ENCODE measurements around the gene CLC.
"Not testable (repeated sequence)": the region's sequence is repeated elsewhere in the genome, so short reads cannot be mapped to it uniquely, and the experiment has no call there.

Gene CLC

DNA sequence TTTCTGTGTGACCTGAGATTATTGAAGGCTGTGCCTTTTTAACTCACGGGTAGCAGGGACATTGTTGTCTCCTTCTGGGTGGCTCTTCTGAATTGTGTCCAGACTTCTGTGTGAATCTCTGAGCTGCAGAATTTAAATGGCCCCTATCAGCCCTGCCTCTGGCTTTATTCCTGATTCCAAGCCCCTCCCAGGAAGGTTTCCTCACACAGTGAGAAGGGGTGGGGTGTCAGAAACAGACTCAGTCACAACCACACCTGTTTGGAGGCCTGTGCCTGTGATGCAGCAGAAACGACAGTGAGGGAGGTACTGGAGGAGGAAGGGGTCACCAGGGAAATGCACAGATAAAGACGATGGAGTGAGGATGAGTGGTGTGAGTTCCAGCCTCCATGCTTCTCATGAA, at the start of gene CLC:
Gene CLC (minus strand): TSS at position 139 of the 400 bp plus-strand sequence. CDS start 77 bp downstream, at position 62.
- DNase-seq (ENCODE audit: low read depth in 3 of 3, low spot score in 1 of 3) = no peak

GRCh38 chr19:39780894-39781293, 43.1 kb upstream of the CLC start:
- DNase-seq (ENCODE audit: low read depth in 3 of 3, low spot score in 1 of 3) = no peak

- DNase-seq (ENCODE audit: low read depth in 3 of 3, low spot score in 1 of 3) = no peak
These were observed 40.9 kb upstream of the CLC start, which contains the start of gene LEUTX for GRCh38 chr19:39778763-39779162. Gene LEUTX, plus strand, starts transcription at chr19:39778854. Its CDS starts 67 bp downstream, at chr19:39778921.

- no peak for DNase-seq (ENCODE audit: low read depth in 3 of 3, low spot score in 1 of 3)
These were observed 31.0 kb upstream of the CLC start for GRCh38 chr19:39768786-39769185.

DNA sequence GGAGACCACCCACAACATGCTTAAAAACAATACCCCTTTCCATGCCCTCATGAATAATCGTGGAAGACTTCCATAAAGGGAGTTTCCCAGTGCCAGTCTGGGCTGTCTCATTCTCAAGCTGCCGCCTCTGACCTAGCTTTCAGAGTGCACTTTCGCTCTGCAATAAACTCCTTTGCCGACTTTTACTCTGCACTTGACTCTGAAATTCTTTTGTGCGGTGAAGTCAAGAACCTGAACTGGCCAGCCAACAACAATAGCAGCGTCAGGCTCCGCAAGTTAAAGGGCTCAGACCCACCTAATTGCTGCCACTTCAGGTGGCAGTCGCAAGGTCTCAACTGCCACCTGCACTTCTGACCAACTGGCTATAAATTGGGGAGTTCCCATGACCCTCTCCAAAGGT, 30.5 kb upstream of the CLC start:
- no peak for DNase-seq (ENCODE audit: low read depth in 3 of 3, low spot score in 1 of 3)

DNA sequence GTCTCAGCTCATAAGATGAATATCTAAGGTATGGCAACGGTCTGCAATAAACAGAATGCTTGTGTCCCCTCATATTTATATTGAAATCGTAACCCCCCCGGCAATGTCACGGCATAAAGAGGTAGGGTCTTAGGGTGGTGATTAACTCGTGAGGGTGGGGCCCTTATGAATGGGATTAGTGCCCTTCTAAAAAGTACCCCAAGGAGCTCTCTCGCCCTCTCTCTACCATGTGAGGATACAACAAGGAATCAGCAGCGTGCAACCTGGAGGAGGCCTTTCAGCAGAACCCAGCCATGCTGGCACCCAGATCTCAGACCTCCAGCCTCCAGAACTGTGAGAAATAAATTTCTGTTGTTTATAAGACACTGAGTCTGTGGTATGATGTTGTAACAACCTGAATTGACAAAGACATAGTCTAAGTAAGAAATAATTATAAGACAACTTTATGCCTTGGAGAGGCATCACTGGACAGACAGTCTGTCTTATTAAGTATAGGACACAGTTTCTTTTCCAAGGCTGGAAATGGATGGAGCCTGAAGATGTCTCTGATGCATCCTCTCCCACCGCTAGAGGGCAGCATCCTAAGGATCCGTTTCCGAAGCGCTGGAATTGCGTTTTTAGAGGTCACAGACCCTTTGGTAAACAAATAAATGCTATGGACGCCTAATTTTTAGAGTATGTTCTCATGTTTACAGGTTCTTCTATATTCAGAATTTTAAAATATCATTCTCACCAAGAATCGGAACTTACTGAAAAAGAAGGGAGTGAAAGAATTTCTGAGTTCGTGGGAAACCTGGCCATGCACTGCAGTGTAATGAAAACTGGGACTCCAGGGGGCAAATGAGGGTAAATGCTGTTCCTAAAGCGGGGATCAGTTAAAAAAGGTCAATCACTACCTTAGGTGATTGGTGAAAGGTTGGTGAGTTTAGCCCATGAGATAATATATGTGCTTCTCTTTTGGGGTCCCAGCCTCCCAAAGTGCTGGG, 27.6 kb upstream of the CLC start:
- DNase-seq (ENCODE audit: low read depth in 3 of 3, low spot score in 1 of 3) = peak in 1 of 3 donors; percentile 12

DNA sequence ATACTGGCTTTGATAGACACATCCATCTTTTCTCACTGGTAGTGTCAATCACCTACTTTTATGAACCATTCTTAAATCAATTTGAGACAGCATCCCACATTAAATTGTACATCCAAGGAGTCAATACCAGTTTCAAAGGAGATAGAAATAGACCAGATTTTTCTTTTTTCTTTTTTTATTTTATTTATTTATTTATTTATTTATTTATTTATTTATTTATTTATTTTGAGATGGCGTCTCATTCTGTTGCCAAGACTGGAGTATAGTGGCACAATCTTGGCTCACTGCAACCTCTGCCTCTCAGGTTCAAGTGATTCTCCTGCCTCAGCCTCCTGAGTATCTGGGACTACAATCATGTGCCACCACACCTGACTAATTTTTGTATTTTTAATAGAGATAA, 24.0 kb upstream of the CLC start:
- not testable (repeated sequence) for DNase-seq (ENCODE audit: low read depth in 3 of 3, low spot score in 1 of 3)

DNA sequence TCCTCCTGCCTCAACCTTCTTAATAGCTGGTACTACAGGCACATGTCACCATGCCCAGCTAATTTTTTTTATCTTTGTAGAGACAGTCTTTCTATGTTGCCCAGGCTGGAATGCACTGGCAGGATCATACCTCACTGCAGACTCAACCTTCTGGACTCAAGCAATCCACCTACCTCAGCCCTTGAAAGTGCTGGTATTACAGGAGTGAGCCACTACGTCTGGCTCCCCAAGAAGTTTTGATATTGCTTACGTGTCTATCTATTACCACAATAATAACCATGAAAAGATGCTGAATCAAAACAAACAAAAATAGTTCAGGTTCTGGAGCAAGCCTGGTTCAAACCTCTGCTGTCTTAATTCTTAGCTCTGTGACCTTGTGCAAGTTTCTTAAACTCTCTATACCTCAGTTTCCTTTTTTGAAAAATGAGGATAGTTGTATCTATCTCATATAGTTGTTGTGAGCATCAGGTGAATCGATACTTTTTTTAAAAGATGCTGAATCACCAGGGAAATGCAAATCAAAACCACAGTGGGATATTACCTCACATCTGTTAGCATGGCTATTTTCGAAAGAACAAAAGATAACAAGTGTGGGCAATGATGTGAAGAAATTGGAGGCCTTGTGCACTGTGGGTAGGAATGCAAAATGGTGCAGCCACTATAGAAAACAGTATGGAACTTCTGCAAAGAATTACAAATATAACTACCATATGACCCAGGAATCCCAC, 21.8 kb upstream of the CLC start:
- no peak for DNase-seq (ENCODE audit: low read depth in 3 of 3, low spot score in 1 of 3)

GRCh38 chr19:39754971-39755370, 17.1 kb upstream of the CLC start:
- no peak for DNase-seq (ENCODE audit: low read depth in 3 of 3, low spot score in 1 of 3)

DNA sequence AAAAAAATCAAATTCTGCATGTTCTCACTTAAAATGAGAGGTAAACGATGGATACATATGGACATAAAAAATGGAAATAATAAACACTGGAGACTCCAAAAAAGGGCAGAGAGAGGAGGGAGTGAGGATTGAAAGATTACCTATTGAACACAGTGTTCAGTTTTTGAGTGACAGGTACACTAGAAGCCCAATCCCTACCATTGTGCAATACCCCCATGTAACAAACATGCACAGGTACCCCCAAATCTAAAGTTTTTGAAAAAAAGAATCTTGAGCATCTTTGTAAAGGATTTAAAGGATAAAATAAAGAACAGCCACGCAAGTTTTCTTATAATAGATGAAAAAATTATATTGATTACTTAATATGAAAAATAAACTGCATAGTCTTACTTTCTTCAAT, 16.7 kb upstream of the CLC start:
- DNase-seq (ENCODE audit: low read depth in 3 of 3, low spot score in 1 of 3) = no peak

- DNase-seq (ENCODE audit: low read depth in 3 of 3, low spot score in 1 of 3) = no peak
These were observed 15.0 kb upstream of the CLC start for GRCh38 chr19:39752795-39753194.

DNA sequence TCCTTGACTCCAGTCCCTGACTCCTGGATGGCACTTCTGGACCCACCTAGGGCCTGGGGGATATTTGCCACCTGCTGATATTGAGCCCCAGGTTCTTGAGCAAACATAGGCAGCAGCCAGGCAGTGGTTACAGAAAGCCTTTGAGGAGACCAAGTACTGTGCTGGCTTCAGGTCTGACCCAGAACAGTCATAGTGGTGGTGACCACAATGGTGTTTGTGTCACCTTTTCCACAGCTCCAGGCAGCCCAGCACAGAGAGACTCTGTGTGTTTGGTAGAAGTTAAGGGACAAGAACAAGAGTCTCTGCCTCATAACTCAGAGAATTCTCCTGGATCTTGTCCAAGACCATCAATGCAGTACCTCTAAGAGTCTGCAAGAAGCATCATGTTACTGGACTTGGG, 14.6 kb upstream of the CLC start:
- DNase-seq (ENCODE audit: low read depth in 3 of 3, low spot score in 1 of 3) = no peak

DNA sequence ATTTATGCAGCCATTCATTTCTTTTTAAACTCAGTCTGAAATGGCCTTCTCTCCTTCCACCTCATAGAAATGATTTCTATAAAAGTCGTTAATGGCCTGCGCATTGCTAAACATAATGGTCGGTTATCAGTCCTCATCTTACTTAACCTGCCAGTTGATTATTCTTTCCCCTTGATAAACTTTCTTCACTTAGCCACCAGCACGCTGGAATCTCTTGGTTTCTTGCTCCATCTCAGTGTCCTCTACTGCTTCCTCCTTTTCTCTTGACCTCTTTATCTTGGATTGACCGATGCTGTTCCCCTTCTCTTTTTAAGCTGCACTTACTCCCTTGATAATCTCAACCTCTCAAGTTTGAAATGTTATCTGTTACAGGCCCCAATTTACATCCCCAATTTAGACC, 12.2 kb upstream of the CLC start:
- DNase-seq (ENCODE audit: low read depth in 3 of 3, low spot score in 1 of 3) = no peak

GRCh38 chr19:39746836-39747529, 9.2 kb upstream of the CLC start:
- DNase-seq (ENCODE audit: low read depth in 3 of 3, low spot score in 1 of 3) = no peak

- DNase-seq (ENCODE audit: low read depth in 3 of 3, low spot score in 1 of 3) = no peak
These were observed 7.8 kb upstream of the CLC start for GRCh38 chr19:39745643-39746042.

GRCh38 chr19:39740395-39740794, 2.6 kb upstream of the CLC start:
- no peak for DNase-seq (ENCODE audit: low read depth in 3 of 3, low spot score in 1 of 3)

- no peak for DNase-seq (ENCODE audit: low read depth in 3 of 3, low spot score in 1 of 3)
These were observed 985 bp upstream of the CLC start for GRCh38 chr19:39738814-39739213.

- no peak for DNase-seq (ENCODE audit: low read depth in 3 of 3, low spot score in 1 of 3)
These were observed 478 bp downstream of the CLC start for GRCh38 chr19:39737351-39737750.

GRCh38 chr19:39736088-39736487, 1.7 kb downstream of the CLC start:
- DNase-seq (ENCODE audit: low read depth in 3 of 3, low spot score in 1 of 3) = no peak

DNA sequence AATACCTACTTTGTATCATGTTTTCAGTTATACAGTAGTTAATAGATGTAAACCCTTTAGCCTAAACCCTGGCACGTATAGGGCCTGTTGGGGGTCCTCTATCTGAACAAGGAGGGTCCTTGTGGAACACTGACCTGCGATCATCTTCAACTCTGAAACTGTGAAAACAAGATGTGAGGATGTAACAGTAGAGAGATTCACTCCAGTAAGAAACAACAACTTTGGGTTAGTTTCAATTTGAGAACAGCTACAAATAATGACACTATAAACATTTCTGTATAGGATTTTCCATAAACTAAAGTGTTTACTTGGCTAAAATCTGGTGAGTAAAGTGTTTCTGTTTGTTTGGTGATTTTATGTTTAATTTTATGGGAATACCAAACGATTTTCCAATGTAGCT, 2.1 kb downstream of the CLC start:
- no peak for DNase-seq (ENCODE audit: low read depth in 3 of 3, low spot score in 1 of 3)

- DNase-seq (ENCODE audit: low read depth in 3 of 3, low spot score in 1 of 3) = no peak
These were observed 4.0 kb downstream of the CLC start for GRCh38 chr19:39733841-39734240.

DNA sequence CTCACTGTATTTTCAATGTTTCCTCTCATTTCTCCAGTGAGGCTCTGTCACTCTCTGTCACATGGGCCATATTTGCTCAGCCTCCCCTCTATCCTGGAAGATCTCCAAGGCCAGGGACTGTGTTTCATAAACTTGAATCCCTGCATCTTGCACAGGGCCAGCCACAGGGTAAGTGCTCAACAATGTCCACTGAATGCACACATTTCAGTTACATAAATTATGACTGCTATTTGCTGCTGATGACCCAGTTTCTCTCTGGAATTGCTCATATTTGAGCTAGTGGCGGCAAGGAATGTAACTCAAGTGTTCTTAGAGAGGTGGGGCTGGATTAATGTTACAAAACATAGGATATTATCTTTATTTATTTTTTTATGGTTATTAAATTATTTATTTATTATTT, 6.1 kb downstream of the CLC start:
- DNase-seq (ENCODE audit: low read depth in 3 of 3, low spot score in 1 of 3) = no peak

Measured in stimulated activated CD4-positive, alpha-beta T cell treated with anti-CD3 and anti-CD28 coated beads, TNF-alpha, amount 100 ng/mL, for 1 hour (primary cell).